ENCODE results near the gene ADAMTSL1.

- TF ChIP-seq, protein P1, sequence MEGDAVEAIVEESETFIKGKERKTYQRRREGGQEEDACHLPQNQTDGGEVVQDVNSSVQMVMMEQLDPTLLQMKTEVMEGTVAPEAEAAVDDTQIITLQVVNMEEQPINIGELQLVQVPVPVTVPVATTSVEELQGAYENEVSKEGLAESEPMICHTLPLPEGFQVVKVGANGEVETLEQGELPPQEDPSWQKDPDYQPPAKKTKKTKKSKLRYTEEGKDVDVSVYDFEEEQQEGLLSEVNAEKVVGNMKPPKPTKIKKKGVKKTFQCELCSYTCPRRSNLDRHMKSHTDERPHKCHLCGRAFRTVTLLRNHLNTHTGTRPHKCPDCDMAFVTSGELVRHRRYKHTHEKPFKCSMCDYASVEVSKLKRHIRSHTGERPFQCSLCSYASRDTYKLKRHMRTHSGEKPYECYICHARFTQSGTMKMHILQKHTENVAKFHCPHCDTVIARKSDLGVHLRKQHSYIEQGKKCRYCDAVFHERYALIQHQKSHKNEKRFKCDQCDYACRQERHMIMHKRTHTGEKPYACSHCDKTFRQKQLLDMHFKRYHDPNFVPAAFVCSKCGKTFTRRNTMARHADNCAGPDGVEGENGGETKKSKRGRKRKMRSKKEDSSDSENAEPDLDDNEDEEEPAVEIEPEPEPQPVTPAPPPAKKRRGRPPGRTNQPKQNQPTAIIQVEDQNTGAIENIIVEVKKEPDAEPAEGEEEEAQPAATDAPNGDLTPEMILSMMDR (IDR thresholded peaks at IDR 0.05; ENCODE audit: low read depth, low read length, missing input control): peak; percentile 50
- TF ChIP-seq, protein P2, sequence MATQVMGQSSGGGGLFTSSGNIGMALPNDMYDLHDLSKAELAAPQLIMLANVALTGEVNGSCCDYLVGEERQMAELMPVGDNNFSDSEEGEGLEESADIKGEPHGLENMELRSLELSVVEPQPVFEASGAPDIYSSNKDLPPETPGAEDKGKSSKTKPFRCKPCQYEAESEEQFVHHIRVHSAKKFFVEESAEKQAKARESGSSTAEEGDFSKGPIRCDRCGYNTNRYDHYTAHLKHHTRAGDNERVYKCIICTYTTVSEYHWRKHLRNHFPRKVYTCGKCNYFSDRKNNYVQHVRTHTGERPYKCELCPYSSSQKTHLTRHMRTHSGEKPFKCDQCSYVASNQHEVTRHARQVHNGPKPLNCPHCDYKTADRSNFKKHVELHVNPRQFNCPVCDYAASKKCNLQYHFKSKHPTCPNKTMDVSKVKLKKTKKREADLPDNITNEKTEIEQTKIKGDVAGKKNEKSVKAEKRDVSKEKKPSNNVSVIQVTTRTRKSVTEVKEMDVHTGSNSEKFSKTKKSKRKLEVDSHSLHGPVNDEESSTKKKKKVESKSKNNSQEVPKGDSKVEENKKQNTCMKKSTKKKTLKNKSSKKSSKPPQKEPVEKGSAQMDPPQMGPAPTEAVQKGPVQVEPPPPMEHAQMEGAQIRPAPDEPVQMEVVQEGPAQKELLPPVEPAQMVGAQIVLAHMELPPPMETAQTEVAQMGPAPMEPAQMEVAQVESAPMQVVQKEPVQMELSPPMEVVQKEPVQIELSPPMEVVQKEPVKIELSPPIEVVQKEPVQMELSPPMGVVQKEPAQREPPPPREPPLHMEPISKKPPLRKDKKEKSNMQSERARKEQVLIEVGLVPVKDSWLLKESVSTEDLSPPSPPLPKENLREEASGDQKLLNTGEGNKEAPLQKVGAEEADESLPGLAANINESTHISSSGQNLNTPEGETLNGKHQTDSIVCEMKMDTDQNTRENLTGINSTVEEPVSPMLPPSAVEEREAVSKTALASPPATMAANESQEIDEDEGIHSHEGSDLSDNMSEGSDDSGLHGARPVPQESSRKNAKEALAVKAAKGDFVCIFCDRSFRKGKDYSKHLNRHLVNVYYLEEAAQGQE (IDR thresholded peaks at IDR 0.05): no peak
- TF ChIP-seq FOXA2 (IDR thresholded peaks at IDR 0.05) (no peak), RAD21 (IDR thresholded peaks at IDR 0.05) (peak; percentile 77 to 88), SP1 (IDR thresholded peaks at IDR 0.05) (no peak), TAF1 (conservative IDR thresholded peaks at IDR 0.05) (no peak), FOXA1 (IDR thresholded peaks at IDR 0.05) (no peak), JUND (IDR thresholded peaks at IDR 0.05) (no peak)
- TF ChIP-seq, protein P3, sequence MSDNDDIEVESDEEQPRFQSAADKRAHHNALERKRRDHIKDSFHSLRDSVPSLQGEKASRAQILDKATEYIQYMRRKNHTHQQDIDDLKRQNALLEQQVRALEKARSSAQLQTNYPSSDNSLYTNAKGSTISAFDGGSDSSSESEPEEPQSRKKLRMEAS (IDR thresholded peaks at IDR 0.05): no peak
These were observed 317.1 kb downstream of the ADAMTSL1 start for GRCh38 chr9:18791074-18791473.
